ENCODE measurements around the gene FILIP1.

The FILIP1 gene

GRCh38 chr6:75266716-75267291, 226.8 kb downstream of the FILIP1 start:
- no peak for DNase-seq (ENCODE audit: low read depth)

GRCh38 chr6:75263401-75263750, 230.2 kb downstream of the FILIP1 start:
- no peak for DNase-seq (ENCODE audit: low read depth)

GRCh38 chr6:75262716-75263400, 230.7 kb downstream of the FILIP1 start:
- no peak for DNase-seq (ENCODE audit: low read depth)

GRCh38 chr6:75261299-75261698, 232.3 kb downstream of the FILIP1 start:
- DNase-seq (ENCODE audit: low read depth) = no peak

DNA sequence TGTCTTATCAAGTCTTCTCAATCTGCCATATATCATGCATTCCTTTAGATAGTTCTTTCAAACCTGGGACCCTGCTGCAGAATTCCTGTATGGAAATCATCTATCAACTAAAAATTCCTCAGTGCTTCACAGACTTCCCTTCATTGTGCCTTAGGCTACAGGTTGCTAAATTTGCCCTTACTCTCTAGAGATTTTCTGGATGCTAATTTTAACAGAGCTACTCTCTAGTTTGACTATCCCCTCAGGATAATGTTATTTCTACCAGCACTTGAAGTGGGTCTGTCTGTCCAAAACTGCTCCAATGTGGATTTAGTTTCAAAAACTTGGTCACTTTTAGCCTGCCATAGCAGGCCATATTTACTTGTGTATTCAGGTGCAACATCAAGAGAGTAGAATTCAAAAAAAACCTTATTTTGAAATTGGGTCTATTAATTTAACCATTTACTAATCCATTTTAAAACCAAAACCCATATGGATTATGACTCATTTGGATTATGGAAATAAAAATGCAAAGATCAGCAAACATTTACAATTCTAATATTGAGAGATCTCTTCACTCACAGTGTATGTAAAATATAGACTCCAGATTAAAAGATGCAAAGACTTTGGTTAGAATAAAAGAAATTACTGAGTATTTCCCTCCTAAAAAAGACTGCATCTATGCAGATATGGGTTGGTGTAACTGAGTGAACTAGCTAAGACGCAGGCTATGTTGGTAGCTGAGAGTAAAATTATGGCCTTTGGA, 236.1 kb downstream of the FILIP1 start:
- no peak for DNase-seq (ENCODE audit: low read depth)

DNA sequence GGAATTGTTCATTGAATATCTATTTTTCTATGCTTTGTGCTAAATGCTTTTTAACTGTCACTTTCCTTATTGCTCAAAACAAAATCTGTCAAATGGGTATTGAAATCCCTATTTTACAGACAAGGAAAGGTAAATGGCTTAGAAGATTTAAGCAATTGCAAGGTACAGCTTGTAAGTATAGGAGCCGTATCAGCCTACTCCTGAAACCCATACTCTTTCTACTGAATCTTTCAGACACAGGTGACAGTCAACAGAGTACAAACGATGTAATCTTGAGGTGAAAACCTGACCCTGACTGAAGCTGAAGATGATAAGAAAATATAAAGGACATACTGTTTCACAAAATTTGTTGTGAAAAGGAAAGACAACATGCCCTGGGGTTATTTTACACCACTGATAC, 243.0 kb downstream of the FILIP1 start:
- no peak for DNase-seq (ENCODE audit: low read depth)

DNA sequence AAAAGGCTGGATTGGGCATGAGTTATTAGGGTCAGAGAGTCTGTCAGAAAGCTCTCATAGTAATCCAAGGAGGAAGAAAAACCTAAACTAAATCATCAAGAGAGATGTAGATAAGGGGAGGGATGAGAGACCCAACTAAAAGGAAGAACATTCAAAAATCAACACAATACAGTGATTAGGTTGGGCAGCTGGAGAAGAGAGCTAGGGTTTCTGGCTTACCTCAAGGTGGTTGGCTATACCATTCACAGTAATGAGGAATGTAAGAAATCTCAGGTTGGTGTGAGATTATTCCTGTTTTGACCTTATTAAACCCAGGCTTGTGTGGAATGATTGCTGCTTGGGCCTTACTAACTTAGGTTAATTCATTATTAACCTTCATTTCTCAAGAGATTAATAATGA, 243.8 kb downstream of the FILIP1 start:
- no peak for DNase-seq (ENCODE audit: low read depth)

DNA sequence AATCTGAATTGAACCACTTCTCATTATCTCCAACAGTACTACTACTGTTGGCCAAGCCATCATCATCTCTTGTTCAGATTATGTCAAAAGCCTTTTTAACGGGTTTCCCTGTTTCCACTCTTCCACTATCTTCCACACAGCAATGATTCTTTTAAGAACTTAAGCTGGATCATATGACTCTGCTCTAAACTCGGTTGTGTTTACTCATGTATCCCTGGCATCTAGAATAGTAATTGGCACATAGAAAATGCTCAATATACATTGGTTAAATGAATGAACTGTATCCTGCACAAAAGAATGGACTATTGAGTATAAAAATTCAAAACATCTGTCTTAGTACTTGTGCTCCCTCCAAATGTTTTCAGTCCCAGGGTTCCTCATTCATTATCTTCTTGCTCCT, 247.2 kb downstream of the FILIP1 start:
- DNase-seq (ENCODE audit: low read depth) = no peak

DNA sequence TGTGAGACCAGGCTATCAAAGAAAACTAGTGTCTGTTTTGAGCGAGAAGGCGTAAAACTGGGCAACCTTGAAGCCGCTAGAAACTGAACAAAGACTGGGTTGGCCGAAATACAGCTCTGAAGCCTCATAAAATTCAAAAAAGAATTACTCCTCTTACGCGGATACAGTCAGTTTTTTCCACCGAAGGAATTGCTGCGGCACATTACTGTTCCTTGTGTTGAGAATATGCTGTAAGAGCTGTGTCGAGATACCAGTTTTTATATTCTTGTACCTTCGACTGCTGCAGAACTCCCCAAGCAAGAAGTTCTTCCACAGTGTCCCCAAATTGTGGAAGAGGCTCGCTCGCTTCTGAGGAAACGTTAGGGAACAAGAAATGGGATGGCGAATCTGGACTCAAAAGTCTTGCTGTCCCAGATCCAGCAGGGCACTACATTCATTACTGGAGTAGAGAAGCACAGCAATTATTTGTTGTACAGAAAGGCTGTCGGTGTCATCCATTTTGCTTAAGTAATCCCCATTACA, 249.5 kb downstream of the FILIP1 start:
- DNase-seq (ENCODE audit: low read depth) = no peak

DNA sequence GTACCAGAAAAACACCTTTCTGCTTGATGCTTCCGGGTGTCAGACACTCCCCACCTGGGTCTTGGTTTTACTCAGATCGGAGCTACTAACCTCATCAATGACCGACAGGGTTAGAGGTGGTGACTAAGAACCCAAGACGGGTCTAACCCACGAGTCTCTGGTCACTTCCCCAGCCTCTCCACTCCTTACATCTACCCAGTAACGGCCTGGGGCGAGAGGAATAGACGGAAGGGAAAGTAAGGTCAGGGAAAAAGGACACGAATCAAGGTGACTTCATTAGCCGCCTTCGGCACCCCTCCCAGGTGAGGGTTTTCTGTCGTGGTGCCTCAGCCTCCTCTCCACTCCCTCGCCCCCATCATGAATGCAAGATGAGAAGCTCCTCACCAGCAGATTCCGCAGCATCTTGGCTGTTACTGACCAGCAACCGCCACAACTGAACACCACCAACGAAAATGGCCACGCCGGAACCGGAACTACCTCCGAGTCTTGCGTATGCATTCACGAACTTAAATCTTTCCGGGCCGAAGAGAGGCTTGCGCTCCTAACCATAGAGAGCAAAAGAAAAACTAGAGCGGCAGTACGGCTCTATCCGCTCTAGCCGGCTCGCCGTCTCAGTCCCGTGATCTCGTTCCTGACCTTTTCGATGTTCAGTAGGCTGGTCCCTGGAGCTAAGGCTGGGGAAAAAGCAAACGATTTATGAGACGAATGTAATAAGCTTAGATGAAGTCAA, 250.1 kb downstream of the FILIP1 start, which contains the start of gene COX7A2:
COX7A2 (minus strand) TSS at position 469 of the 730 bp plus-strand sequence; CDS start at position 402, 67 bp downstream.
- DNase-seq (ENCODE audit: low read depth) = peak; percentile 77

Data from activated T-cell treated with anti-CD3 and anti-CD28 coated beads for 48 hours (primary cell).